ENCODE results near the gene ZNF280B. TPM values are rescaled to one million over a fixed set of nuclear protein-coding genes. Genes with fewer than 3 reads are reported as not detected.
"Not testable (repeated sequence)": the region's sequence is repeated elsewhere in the genome, so short reads cannot be mapped to it uniquely, and the experiment has no call there.

Gene ZNF280B
- total RNA-seq, 1 experiment from 2014 or later: 5.5 TPM

- no peak for TF ChIP-seq POLR2A (IDR thresholded peaks at IDR 0.05; ENCODE audit: borderline replicate concordance, extremely low read depth, insufficient read depth, insufficient read length)
- TF ChIP-seq, protein P1, sequence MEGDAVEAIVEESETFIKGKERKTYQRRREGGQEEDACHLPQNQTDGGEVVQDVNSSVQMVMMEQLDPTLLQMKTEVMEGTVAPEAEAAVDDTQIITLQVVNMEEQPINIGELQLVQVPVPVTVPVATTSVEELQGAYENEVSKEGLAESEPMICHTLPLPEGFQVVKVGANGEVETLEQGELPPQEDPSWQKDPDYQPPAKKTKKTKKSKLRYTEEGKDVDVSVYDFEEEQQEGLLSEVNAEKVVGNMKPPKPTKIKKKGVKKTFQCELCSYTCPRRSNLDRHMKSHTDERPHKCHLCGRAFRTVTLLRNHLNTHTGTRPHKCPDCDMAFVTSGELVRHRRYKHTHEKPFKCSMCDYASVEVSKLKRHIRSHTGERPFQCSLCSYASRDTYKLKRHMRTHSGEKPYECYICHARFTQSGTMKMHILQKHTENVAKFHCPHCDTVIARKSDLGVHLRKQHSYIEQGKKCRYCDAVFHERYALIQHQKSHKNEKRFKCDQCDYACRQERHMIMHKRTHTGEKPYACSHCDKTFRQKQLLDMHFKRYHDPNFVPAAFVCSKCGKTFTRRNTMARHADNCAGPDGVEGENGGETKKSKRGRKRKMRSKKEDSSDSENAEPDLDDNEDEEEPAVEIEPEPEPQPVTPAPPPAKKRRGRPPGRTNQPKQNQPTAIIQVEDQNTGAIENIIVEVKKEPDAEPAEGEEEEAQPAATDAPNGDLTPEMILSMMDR (IDR thresholded peaks at IDR 0.05 in 2 of 3, conservative IDR thresholded peaks at IDR 0.05 in 1 of 3; ENCODE audit: borderline replicate concordance in 1 of 3, insufficient read depth in 1 of 3, low read depth in 2 of 3, low read length in 2 of 3): no peak
- no peak for TF ChIP-seq CEBPB (IDR thresholded peaks at IDR 0.05; ENCODE audit: low read depth)
- TF ChIP-seq FOSL1 (IDR thresholded peaks at IDR 0.05; ENCODE audit: low read depth): no peak
- no peak for TF ChIP-seq ATF3 (IDR thresholded peaks at IDR 0.05)
- no peak for TF ChIP-seq SIN3A (IDR thresholded peaks at IDR 0.05; ENCODE audit: low read depth)
- no peak for TF ChIP-seq EGR1 (IDR thresholded peaks at IDR 0.05; ENCODE audit: low read depth)
- no peak for TF ChIP-seq EZH2phosphoT487 (IDR thresholded peaks at IDR 0.05; ENCODE audit: borderline replicate concordance)
- no peak for TF ChIP-seq ELF1 (IDR thresholded peaks at IDR 0.05; ENCODE audit: borderline replicate concordance, low read depth)
- TF ChIP-seq CBX3 (IDR thresholded peaks at IDR 0.05; ENCODE audit: low read depth): no peak
- TF ChIP-seq TCF7L2 (IDR thresholded peaks at IDR 0.05; ENCODE audit: borderline replicate concordance, extremely low read depth, insufficient read depth, insufficient read length): no peak
- no peak for TF ChIP-seq ZNF274 (IDR thresholded peaks at IDR 0.05; ENCODE audit: low read depth, low read length)
- TF ChIP-seq SP1 (IDR thresholded peaks at IDR 0.05; ENCODE audit: low read depth): no peak
- no peak for TF ChIP-seq SRF (IDR thresholded peaks at IDR 0.05; ENCODE audit: low read depth)
- TF ChIP-seq EZH2 (IDR thresholded peaks at IDR 0.05): no peak
Measured at GRCh38 chr22:22498267-22498666, 10.3 kb downstream of the ZNF280B start.

GRCh38 chr22:22491589-22491988 is 17.0 kb downstream of the ZNF280B start:
- H3K4me3 ChIP-seq (replicated peaks in 1 of 2; ENCODE audit: low read depth in 1 of 2, low read length in 2 of 2); H2AFZ ChIP-seq (ENCODE audit: low read depth, low read length, poor library complexity, severe bottlenecking); H3K4me2 ChIP-seq (ENCODE audit: low read length); H3K79me2 ChIP-seq (ENCODE audit: insufficient read depth, low read length); ATAC-seq; RAD21 ChIA-PET (ENCODE audit: low non-redundant PET in 1 of 2, low total read pairs in 2 of 2, uncharacterized antibody in 2 of 2, unreplicated experiment in 2 of 2); H3K27me3 ChIP-seq (ENCODE audit: insufficient read depth, low read length); H3K9me3 ChIP-seq (ENCODE audit: control insufficient read depth in 1 of 2, insufficient read depth in 1 of 2, low read depth in 1 of 2, low read length in 2 of 2); H4K20me1 ChIP-seq (ENCODE audit: insufficient read depth); POLR2A ChIA-PET; H3K9ac ChIP-seq (ENCODE audit: low read length); DNase-seq (ENCODE audit: low read depth, low spot score); H3K4me1 ChIP-seq (ENCODE audit: control insufficient read depth in 1 of 2, insufficient read depth in 2 of 2, low read length in 2 of 2); H3K9me2 ChIP-seq (ENCODE audit: insufficient read depth); CTCF ChIA-PET; BruUV-seq (replicated peaks); H3K27ac ChIP-seq (ENCODE audit: low read depth, low read length); intact Hi-C loops (cut with micrococcal nuclease): not testable (repeated sequence)
- peaks cover 21 to 23% of the 10 kb centered on the region in 2 experiments for H3K36me3 ChIP-seq (ENCODE audit: control insufficient read depth in 1 of 2, insufficient read depth in 2 of 2, low read length in 2 of 2)

More at GRCh38 chr22:22498267-22498666, 10.3 kb downstream of the ZNF280B start:
- H3K4me2 ChIP-seq (ENCODE audit: low read length): no peak overlapping the region
- ChIA-PET POLR2A (interaction anchor here (0.7 kb wide), 1 partner anchor 39 kb away, joined by 3 read pairs; no protein-coding TSS in a partner anchor), RAD21 (ENCODE audit: low non-redundant PET in 1 of 2, low total read pairs in 2 of 2, uncharacterized antibody in 2 of 2, unreplicated experiment in 2 of 2) (no interaction called here), CTCF (interaction anchor here (1.3 kb wide), 1 partner anchor 10 kb away, joined by 3 read pairs; the partner anchor contains the start of gene ZNF280B)
- H4K20me1 ChIP-seq (ENCODE audit: insufficient read depth): 0 out of 2 replicates have a peak, but pooled peaks cover 4% of the 10 kb centered on the region
- no peaks in the 10 kb centered on the region for H3K9me2 ChIP-seq (ENCODE audit: insufficient read depth)
- H3K36me3 ChIP-seq (ENCODE audit: control insufficient read depth in 1 of 2, insufficient read depth in 2 of 2, low read length in 2 of 2): peaks cover 2 to 6% of the 10 kb centered on the region in 2 experiments; a peak in 2 of 4 replicates
- no peak overlapping the region for H3K4me3 ChIP-seq (replicated peaks in 1 of 2; ENCODE audit: low read depth in 1 of 2, low read length in 2 of 2)
- ATAC-seq (no peak), DNase-seq (ENCODE audit: low read depth, low spot score) (no peak)
- intact Hi-C loops (cut with micrococcal nuclease): no loop called here
- no peak overlapping the region for H2AFZ ChIP-seq (ENCODE audit: low read depth, low read length, poor library complexity, severe bottlenecking)
- H3K27ac ChIP-seq (ENCODE audit: low read depth, low read length): no peak overlapping the region
- no peak overlapping the region for H3K9ac ChIP-seq (ENCODE audit: low read length)
- H3K27me3 ChIP-seq (ENCODE audit: insufficient read depth, low read length): no peaks in the 10 kb centered on the region
- H3K79me2 ChIP-seq (ENCODE audit: insufficient read depth, low read length): peaks cover 8% of the 10 kb centered on the region; the same call in 1 of the 2 replicates
- no peaks in the 10 kb centered on the region for H3K9me3 ChIP-seq (ENCODE audit: control insufficient read depth in 1 of 2, insufficient read depth in 1 of 2, low read depth in 1 of 2, low read length in 2 of 2)
- H3K4me1 ChIP-seq (ENCODE audit: control insufficient read depth in 1 of 2, insufficient read depth in 2 of 2, low read length in 2 of 2): no peaks in the 10 kb centered on the region
- BruUV-seq (replicated peaks): no TSS peak

Measured in HCT116 (cell line).